GM12874 (cell line): Measurements from ENCODE around the gene HPS1.

Source experiments
- TF ChIP-seq, protein P1 (sequence below): IDR thresholded peaks from 2 replicates; pipeline ENCODE4 v1.5.1; 2011; ENCODE audit warnings: low read depth, mild to moderate bottlenecking, control low read depth, low read length, moderate library complexity; ENCODE audit not compliant: insufficient read depth

The HPS1 gene

GRCh38 chr10:98450618-98451017, 3.9 kb upstream of the HPS1 start:
- TF ChIP-seq, protein P1, sequence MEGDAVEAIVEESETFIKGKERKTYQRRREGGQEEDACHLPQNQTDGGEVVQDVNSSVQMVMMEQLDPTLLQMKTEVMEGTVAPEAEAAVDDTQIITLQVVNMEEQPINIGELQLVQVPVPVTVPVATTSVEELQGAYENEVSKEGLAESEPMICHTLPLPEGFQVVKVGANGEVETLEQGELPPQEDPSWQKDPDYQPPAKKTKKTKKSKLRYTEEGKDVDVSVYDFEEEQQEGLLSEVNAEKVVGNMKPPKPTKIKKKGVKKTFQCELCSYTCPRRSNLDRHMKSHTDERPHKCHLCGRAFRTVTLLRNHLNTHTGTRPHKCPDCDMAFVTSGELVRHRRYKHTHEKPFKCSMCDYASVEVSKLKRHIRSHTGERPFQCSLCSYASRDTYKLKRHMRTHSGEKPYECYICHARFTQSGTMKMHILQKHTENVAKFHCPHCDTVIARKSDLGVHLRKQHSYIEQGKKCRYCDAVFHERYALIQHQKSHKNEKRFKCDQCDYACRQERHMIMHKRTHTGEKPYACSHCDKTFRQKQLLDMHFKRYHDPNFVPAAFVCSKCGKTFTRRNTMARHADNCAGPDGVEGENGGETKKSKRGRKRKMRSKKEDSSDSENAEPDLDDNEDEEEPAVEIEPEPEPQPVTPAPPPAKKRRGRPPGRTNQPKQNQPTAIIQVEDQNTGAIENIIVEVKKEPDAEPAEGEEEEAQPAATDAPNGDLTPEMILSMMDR, result no peak

DNA sequence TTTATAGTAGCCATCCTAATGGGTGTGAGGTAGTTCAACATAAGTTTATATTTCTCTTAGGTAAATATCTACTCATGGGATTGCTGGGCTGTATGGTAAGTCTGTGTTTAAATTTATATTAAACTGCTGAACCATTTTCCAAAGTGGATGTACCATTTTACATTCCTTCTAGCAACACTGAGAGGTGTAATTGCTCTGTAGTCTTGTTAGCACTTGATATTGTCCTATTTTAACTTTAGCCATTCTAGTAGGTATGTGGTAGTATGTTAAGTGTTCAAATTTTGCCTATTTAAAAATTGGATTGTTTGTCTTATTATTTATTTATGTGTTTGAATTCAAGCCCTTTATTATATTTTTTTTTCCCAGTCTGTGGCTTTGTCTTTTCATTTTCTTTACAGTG, 2.6 kb upstream of the HPS1 start:
- TF ChIP-seq, protein P1, result no peak

- TF ChIP-seq, protein P1, result no peak
Observed at GRCh38 chr10:98446151-98446660, 529 bp downstream of the HPS1 start.

- TF ChIP-seq, protein P1, result no peak
Observed at GRCh38 chr10:98445200-98445812, 1.4 kb downstream of the HPS1 start.

DNA sequence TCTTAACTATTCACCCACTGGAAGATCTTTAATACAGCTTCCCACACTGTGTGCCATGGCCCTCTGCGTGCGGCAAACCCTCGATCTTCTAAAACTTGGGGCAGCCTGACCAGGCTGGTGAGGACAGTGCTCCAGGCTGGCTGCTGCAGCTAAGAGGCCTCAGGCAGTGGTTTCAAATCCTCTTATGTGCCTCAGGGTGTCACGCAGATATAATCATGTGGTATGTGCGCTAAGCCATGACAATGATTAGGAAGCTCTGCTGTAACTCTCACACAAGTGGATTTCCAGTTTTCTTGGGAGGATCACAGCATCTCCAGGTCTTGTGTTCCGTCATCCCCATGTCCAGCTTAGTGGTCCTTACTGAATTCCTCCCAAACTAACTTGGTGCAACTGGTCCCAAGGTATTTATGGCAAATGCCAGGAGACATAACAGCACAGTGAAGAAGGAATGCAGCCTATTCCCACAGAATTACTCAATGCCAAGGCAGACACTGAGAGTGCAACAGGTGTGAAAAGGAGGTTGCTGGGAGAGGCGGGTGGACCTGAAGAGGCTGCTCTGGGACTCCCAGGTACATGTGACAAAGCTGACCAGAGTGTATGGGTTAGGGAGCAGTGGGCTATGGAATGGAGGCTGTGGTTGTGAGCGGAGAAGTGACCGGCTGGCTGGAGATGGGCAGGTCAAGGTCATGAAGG, 2.3 kb downstream of the HPS1 start:
- TF ChIP-seq, protein P1, result no peak

DNA sequence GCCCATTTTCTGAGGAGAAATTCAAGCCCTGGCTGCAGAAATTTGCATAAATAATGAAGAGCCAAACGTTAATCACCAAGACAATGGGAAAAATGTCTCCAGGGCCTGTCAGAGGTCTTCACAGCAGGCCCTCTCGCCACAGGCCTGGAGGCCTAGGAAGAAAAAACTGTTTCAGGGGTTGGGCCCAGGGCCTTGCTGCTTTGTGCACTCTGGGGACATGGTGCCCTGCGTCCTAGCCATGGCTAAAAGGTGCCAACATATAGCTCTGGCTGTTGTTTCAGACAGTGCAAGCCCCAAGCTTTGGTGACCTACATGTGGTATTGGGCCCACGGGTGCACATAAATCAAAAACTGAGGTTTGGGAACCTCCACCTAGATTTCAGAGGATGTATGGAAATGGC, 8.0 kb downstream of the HPS1 start:
- TF ChIP-seq, protein P1, result no peak

DNA sequence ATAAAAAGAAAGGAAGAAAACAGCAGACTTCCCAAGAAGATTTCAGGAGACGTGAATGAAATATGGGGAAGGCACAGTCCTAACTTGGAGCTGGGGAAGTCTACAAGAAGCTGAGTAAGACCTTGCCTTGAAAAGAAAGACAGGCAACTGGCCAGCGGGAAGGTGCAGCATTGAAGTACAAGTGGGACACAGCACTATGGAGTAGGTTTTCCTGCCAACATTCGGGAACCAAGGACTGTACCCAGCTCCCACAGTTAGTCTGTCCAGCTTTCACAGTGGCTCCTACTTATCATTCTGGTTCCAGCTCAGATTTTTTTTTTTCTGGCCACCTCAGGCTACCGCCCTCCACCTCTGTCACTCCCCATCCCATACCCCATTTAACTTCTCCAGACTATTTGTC, 10.0 kb downstream of the HPS1 start:
- TF ChIP-seq, protein P1, result no peak
